A673 (cell line): ENCODE measurements around the gene HFM1. TPM values are rescaled to one million over a fixed set of nuclear protein-coding genes. Genes with fewer than 3 reads are reported as not detected.
"Not testable (repeated sequence)": the region's sequence is repeated elsewhere in the genome, so short reads cannot be mapped to it uniquely, and the experiment has no call there.

ENCODE experiments used
- Bru-seq: library from RNA; stranded (reverse); fragments of 400-500 nt; gene quantifications from one replicate; lab custom pipeline; 2021; lab: Mats Ljungman, UMichigan
- BruChase-seq, 2 experiments: library from RNA; stranded (reverse); fragments of 400-500 nt; gene quantifications; one replicate each; lab custom pipeline; 2021; lab: Mats Ljungman, UMichigan
- BruUV-seq: library from RNA; stranded (reverse); fragments of 400-500 nt; replicated peaks from 2 replicates; lab custom pipeline; 2021; lab: Mats Ljungman, UMichigan
- CTCF ChIA-PET: fragments of 300-600 bp; sonication (Branson Sonifier 250); formaldehyde crosslinking; loops from one replicate; lab custom pipeline; 2022; ENCODE audit warnings: antibody characterized with exemption; lab: Charles Lee
- POLR2A ChIA-PET: fragments of 300-600 bp; sonication (Branson Sonifier 250); formaldehyde crosslinking; loops from one replicate; lab custom pipeline; 2022; ENCODE audit warnings: antibody characterized with exemption; ENCODE audit not compliant: low non-redundant PET; lab: Charles Lee
- DNase-seq: peaks from one replicate; pipeline ENCODE4 v3.0.0-alpha.2; 2015; ENCODE audit warnings: low spot score
- H3K27ac ChIP-seq: fragments of 200-600 bp; sonication (generic); 2 replicates; pipeline ENCODE4 v1.5.1; 2016; ENCODE audit warnings: mixed run types, low read depth, mild to moderate bottlenecking, mixed read lengths, antibody characterized with exemption, low read length; ENCODE audit not compliant: poor library complexity, severe bottlenecking
- H3K27me3 ChIP-seq: fragments of 200-600 bp; sonication (generic); replicated peaks from 2 replicates; pipeline ENCODE4 v1.6.1; 2017; ENCODE audit warnings: mixed run types, low read depth, mild to moderate bottlenecking, mixed read lengths, antibody characterized with exemption, low read length; ENCODE audit not compliant: insufficient read depth, poor library complexity
- H3K36me3 ChIP-seq: fragments of 200-600 bp; sonication (generic); 2 replicates; pipeline ENCODE4 v1.6.1; 2016; ENCODE audit warnings: mixed run types, mild to moderate bottlenecking, mixed read lengths, antibody characterized with exemption, low read length; ENCODE audit not compliant: insufficient read depth, poor library complexity, severe bottlenecking
- H3K4me1 ChIP-seq: fragments of 200-600 bp; sonication (generic); 2 replicates; pipeline ENCODE4 v1.6.1; 2017; ENCODE audit warnings: mixed run types, mild to moderate bottlenecking, mixed read lengths, antibody characterized with exemption, low read length; ENCODE audit not compliant: insufficient read depth, poor library complexity, severe bottlenecking
- H3K4me3 ChIP-seq: fragments of 200-600 bp; sonication (generic); 2 replicates; pipeline ENCODE4 v1.5.1; 2016; ENCODE audit warnings: low read depth, mixed run types, mild to moderate bottlenecking, mixed read lengths, low read length; ENCODE audit not compliant: poor library complexity, severe bottlenecking
- H3K9me3 ChIP-seq: fragments of 200-600 bp; sonication (generic); 2 replicates; pipeline ENCODE4 v1.6.1; 2016; ENCODE audit warnings: mixed run types, low read depth, mild to moderate bottlenecking, mixed read lengths, antibody characterized with exemption, low read length; ENCODE audit not compliant: poor library complexity, severe bottlenecking
- CTCF ChIP-seq: fragments of 300-800, 200-600 bp; sonication (generic); conservative IDR thresholded peaks from 2 replicates; pipeline ENCODE4 v1.5.1; 2017; ENCODE audit warnings: low read depth, mild to moderate bottlenecking, antibody characterized with exemption, low read length, moderate library complexity, mixed read lengths
- EZH2 ChIP-seq: fragments of 200-600 bp; sonication (generic); IDR thresholded peaks from 2 replicates; pipeline ENCODE4 v1.6.1; 2017; ENCODE audit warnings: borderline replicate concordance, low read depth, mild to moderate bottlenecking, mixed read lengths, antibody characterized with exemption, low read length; ENCODE audit not compliant: poor library complexity, severe bottlenecking
- intact Hi-C: fragments of 100-400 bp; cut with micrococcal nuclease; formaldehyde crosslinking; loops from one replicate; pipeline ENCODE4 v1.10.0; 2022; ENCODE audit not compliant: unreplicated experiment
- long read RNA-seq: library from polyadenylated mRNA; stranded (forward); transcript quantifications from one replicate; pipeline ENCODE4 v2.0.0, GENCODE V29; 2022
- total RNA-seq: library from RNA; stranded (reverse); gene quantifications from 2 replicates; pipeline ENCODE4 v1.2.3, GENCODE V29; 2021

HFM1 gene
- 0.69 and 1.3 TPM in 2 replicates for total RNA-seq
- Bru-seq, nascent RNA: percentile 41 among the genes with signal in this experiment
- percentile 45 among the genes with signal in this experiment for BruChase-seq, experiment 1, labeled RNA remaining after a 2-hour chase
- percentile 24 among the genes with signal in this experiment for BruChase-seq, experiment 2, labeled RNA remaining after a 6-hour chase
- long read RNA-seq, partial matches to known transcripts: 1 of 1 reads
- long read RNA-seq, other reads (novel, unspliced or antisense): 0 of 1 reads

GRCh38 chr1:91404151-91405012 is at the start of gene HFM1:
TSS of gene HFM1 (minus strand) at chr1:91404837. CDS start at chr1:91401082, 3,755 bp downstream.
- peak within 1 kb of the TSS; percentile 68 for H3K27ac ChIP-seq
- no peaks in the 10 kb centered on the region for H3K36me3 ChIP-seq
- H3K9me3 ChIP-seq: no peaks in the 10 kb centered on the region
- ChIA-PET POLR2A (interaction anchor here (0.6 kb wide), 1 partner anchor 441 kb away, joined by 5 read pairs; no protein-coding TSS in a partner anchor), CTCF (interaction anchor here (0.7 to 1.0 kb wide), 3 partner anchors 96 to 1302 kb away, joined by 4 to 6 read pairs (median 5); partner anchors contain the start of gene CDC7)
- H3K4me1 ChIP-seq: peaks cover 10% of the 10 kb centered on the region
- DNase-seq: peak; percentile 88
- TF ChIP-seq CTCF (no peak), EZH2 (no peak)
- no peaks in the 10 kb centered on the region for H3K27me3 ChIP-seq
- peak within 1 kb of the TSS; percentile 60 for H3K4me3 ChIP-seq
- intact Hi-C loops: loop anchor here (5.0 kb wide), 2 partner anchors 98 to 523 kb away; partner anchors contain the start of gene CDC7
- TSS peak; percentile 54 for BruUV-seq

- Histone ChIP-seq H3K4me1 (peaks cover 5% of the 10 kb centered on the region), H3K36me3 (no peaks in the 10 kb centered on the region), H3K9me3 (no peaks in the 10 kb centered on the region), H3K27me3 (no peaks in the 10 kb centered on the region), H3K27ac (no peak overlapping the region), H3K4me3 (no peak overlapping the region)
- no TSS peak for BruUV-seq
- POLR2A ChIA-PET: no interaction called here
- CTCF ChIA-PET: no interaction called here
- TF ChIP-seq EZH2: no peak
- no peak for TF ChIP-seq CTCF
- intact Hi-C loops: no loop called here
- no peak for DNase-seq
These were observed 49.5 kb upstream of the HFM1 start for GRCh38 chr1:91454136-91454535.

GRCh38 chr1:91450260-91450659 is 45.6 kb upstream of the HFM1 start:
- Histone ChIP-seq H3K4me1 (peaks cover 5% of the 10 kb centered on the region), H3K4me3 (no peak overlapping the region), H3K36me3 (no peaks in the 10 kb centered on the region), H3K9me3 (no peaks in the 10 kb centered on the region), H3K27ac (no peak overlapping the region), H3K27me3 (no peaks in the 10 kb centered on the region)
- BruUV-seq: no TSS peak
- ChIA-PET CTCF (no interaction called here), POLR2A (no interaction called here)
- TF ChIP-seq EZH2 (no peak), CTCF (no peak)
- no peak for DNase-seq
- intact Hi-C loops: no loop called here

GRCh38 chr1:91447782-91448181 is 43.1 kb upstream of the HFM1 start:
- intact Hi-C loops, CTCF ChIA-PET, BruUV-seq: not testable (repeated sequence)

GRCh38 chr1:91441980-91442379 is 37.3 kb upstream of the HFM1 start:
- BruUV-seq, CTCF ChIA-PET: not testable (repeated sequence)

More at GRCh38 chr1:91447782-91448181, 43.1 kb upstream of the HFM1 start:
- H3K4me1 ChIP-seq, H3K27ac ChIP-seq, DNase-seq, H3K9me3 ChIP-seq, H3K4me3 ChIP-seq, H3K27me3 ChIP-seq, POLR2A ChIA-PET, H3K36me3 ChIP-seq: not testable (repeated sequence)

More at GRCh38 chr1:91441980-91442379, 37.3 kb upstream of the HFM1 start:
- H3K9me3 ChIP-seq, H3K4me3 ChIP-seq, H3K27me3 ChIP-seq, H3K36me3 ChIP-seq, H3K4me1 ChIP-seq, H3K27ac ChIP-seq, intact Hi-C loops, DNase-seq, POLR2A ChIA-PET: not testable (repeated sequence)
